Natural killer cell (primary cell): ENCODE measurements around the gene CD200R1L. TPM values are rescaled to one million over a fixed set of nuclear protein-coding genes. Genes with fewer than 3 reads are reported as not detected.

Source experiments
- ATAC-seq, 3 donors: fragments of 150-1000 bp in 2 of 3; fragments of 200-7000 bp in 1 of 3; cut with Tn5 transposase; 1 replicate in 1 of 3; 2 replicates in 2 of 3; pipeline ENCODE4 v1.10.0; 2021; ENCODE audit warnings: mild to moderate bottlenecking in 2 of 3, moderate library complexity in 2 of 3
- DNase-seq, 2 donors: peaks; one replicate each; pipeline versions ENCODE4 v3.0.0 to v3.0.0-alpha.2; 2013 to 2021; ENCODE audit warnings: mixed read lengths in 1 of 2
- H3K27ac ChIP-seq: one replicate; pipeline ENCODE4 v1.5.1; 2013; ENCODE audit warnings: mild to moderate bottlenecking, low read length
- H3K27me3 ChIP-seq: one replicate; pipeline ENCODE4 v1.6.1; 2013; ENCODE audit warnings: low read length; ENCODE audit not compliant: control insufficient read depth, insufficient read depth
- H3K36me3 ChIP-seq: one replicate; pipeline ENCODE4 v1.6.1; 2013; ENCODE audit warnings: low read length; ENCODE audit not compliant: control insufficient read depth, insufficient read depth
- H3K4me1 ChIP-seq: one replicate; pipeline ENCODE4 v1.6.1; 2013; ENCODE audit warnings: low read length; ENCODE audit not compliant: control insufficient read depth, insufficient read depth
- H3K4me3 ChIP-seq: one replicate; pipeline ENCODE4 v1.5.1; 2013; ENCODE audit warnings: low read length
- H3K9me3 ChIP-seq: one replicate; pipeline ENCODE4 v1.6.1; 2013; ENCODE audit warnings: low read length; ENCODE audit not compliant: control insufficient read depth, insufficient read depth
- H3K27ac Mint-ChIP-seq, 2 donors: one replicate each; pipeline ENCODE4 v1.8.0; 2022; ENCODE audit warnings: mild to moderate bottlenecking in 2 of 2, mixed read lengths in 2 of 2, moderate library complexity in 1 of 2
- H3K27me3 Mint-ChIP-seq, 2 donors: one replicate each; pipeline ENCODE4 v1.8.0; 2022; ENCODE audit warnings: low read depth in 2 of 2, mixed read lengths in 2 of 2
- H3K36me3 Mint-ChIP-seq: one replicate; pipeline ENCODE4 v1.8.0; 2022; ENCODE audit warnings: mixed read lengths
- H3K4me1 Mint-ChIP-seq, 2 donors: one replicate each; pipeline ENCODE4 v1.8.0; 2022; ENCODE audit warnings: mixed read lengths in 2 of 2
- H3K4me3 Mint-ChIP-seq: one replicate; pipeline ENCODE4 v1.8.0; 2022; ENCODE audit warnings: mild to moderate bottlenecking, moderate library complexity, mixed read lengths
- H3K9me3 Mint-ChIP-seq, 2 donors: one replicate each; pipeline ENCODE4 v1.8.0; 2022; ENCODE audit warnings: mixed read lengths in 2 of 2
- CTCF ChIP-seq: fragments of 200-600 bp; IDR thresholded peaks from one replicate; pipeline ENCODE4 v1.8.0; 2022; ENCODE audit warnings: antibody characterized with exemption
- WGBS: methylation state at CpG from one replicate; pipeline ENCODE4 v1.1.7; 2013; ENCODE audit warnings: missing lambda C conversion rate; ENCODE audit not compliant: insufficient coverage; 5-methylcytosine and 5-hydroxymethylcytosine counted together
- intact Hi-C: fragments of 100-400 bp; cut with micrococcal nuclease; formaldehyde crosslinking; loops from one replicate; pipeline ENCODE4 v1.14.2; 2022
- total RNA-seq, 4 donors: library from RNA; stranded (reverse); fragments of 120-200 nt in 1 of 4; gene quantifications; one replicate each; pipeline versions ENCODE4 v1.2.3 to v1.2.4, GENCODE V29; 2013 to 2022

Gene CD200R1L
- total RNA-seq, 3 donors from 2014 or later (not counting 1 experiment from before 2014, with no cell fraction given), result 1.3 TPM; not detected in 2

- H3K36me3 Mint-ChIP-seq, result no peaks in the 10 kb centered on the region
- DNase-seq, result no peak
- intact Hi-C loops, result no loop called here
- no peak overlapping the region for H3K27ac Mint-ChIP-seq
- no peaks in the 10 kb centered on the region for H3K27me3 ChIP-seq
- H3K4me3 Mint-ChIP-seq, result no peak overlapping the region
- no peak for TF ChIP-seq CTCF
- H3K4me3 ChIP-seq, result no peak overlapping the region
- H3K9me3 Mint-ChIP-seq, result no peaks in the 10 kb centered on the region
- H3K36me3 ChIP-seq, result no peaks in the 10 kb centered on the region
- H3K27ac ChIP-seq, result no peak overlapping the region
- WGBS, result 92% methylated on average over 2 of the region's 3 CpGs
- H3K9me3 ChIP-seq, result no peaks in the 10 kb centered on the region
- ATAC-seq, result no peak
- H3K27me3 Mint-ChIP-seq, result no peaks in the 10 kb centered on the region
- H3K4me1 ChIP-seq, result peaks cover 7% of the 10 kb centered on the region
- peaks cover 12 to 14% of the 10 kb centered on the region in 2 donors for H3K4me1 Mint-ChIP-seq
Observed at GRCh38 chr3:112810561-112810960, 36.1 kb downstream of the CD200R1L start.

- H3K27me3 ChIP-seq, result no peaks in the 10 kb centered on the region
- DNase-seq (no peak), ATAC-seq (no peak)
- no peaks in the 10 kb centered on the region for H3K9me3 ChIP-seq
- intact Hi-C loops, result no loop called here
- H3K27ac Mint-ChIP-seq, result no peak overlapping the region
- H3K9me3 Mint-ChIP-seq, result no peaks in the 10 kb centered on the region
- 86% methylated on average over 2 of the region's 2 CpGs for WGBS
- no peak overlapping the region for H3K4me3 ChIP-seq
- no peak overlapping the region for H3K27ac ChIP-seq
- H3K36me3 Mint-ChIP-seq, result no peaks in the 10 kb centered on the region
- H3K4me1 ChIP-seq, result peaks cover 6% of the 10 kb centered on the region
- no peak for TF ChIP-seq CTCF
- H3K27me3 Mint-ChIP-seq, result no peaks in the 10 kb centered on the region
- peaks cover 12 to 14% of the 10 kb centered on the region in 2 donors for H3K4me1 Mint-ChIP-seq
- H3K36me3 ChIP-seq, result no peaks in the 10 kb centered on the region
- H3K4me3 Mint-ChIP-seq, result no peak overlapping the region
Observed at GRCh38 chr3:112808136-112808535, 38.5 kb downstream of the CD200R1L start.

GRCh38 chr3:112807685-112808084 lies 39.0 kb downstream of the CD200R1L start:
- Histone ChIP-seq H3K36me3 (no peaks in the 10 kb centered on the region), H3K4me3 (no peak overlapping the region), H3K4me1 (peaks cover 5% of the 10 kb centered on the region), H3K27ac (no peak overlapping the region), H3K27me3 (no peaks in the 10 kb centered on the region), H3K9me3 (no peaks in the 10 kb centered on the region)
- no peaks in the 10 kb centered on the region for H3K27me3 Mint-ChIP-seq
- no peak overlapping the region for H3K4me3 Mint-ChIP-seq
- WGBS, result 44% methylated on average over 4 of the region's 4 CpGs
- intact Hi-C loops, result no loop called here
- H3K4me1 Mint-ChIP-seq, result peaks cover 12 to 13% of the 10 kb centered on the region in 2 donors
- no peak for TF ChIP-seq CTCF
- ATAC-seq, result no peak
- H3K27ac Mint-ChIP-seq, result no peak overlapping the region
- DNase-seq, result peak in 1 of 2 donors; percentile 15
- no peaks in the 10 kb centered on the region for H3K9me3 Mint-ChIP-seq
- H3K36me3 Mint-ChIP-seq, result no peaks in the 10 kb centered on the region

- Mint-ChIP-seq H3K4me1 (peaks cover 9 to 12% of the 10 kb centered on the region in 2 donors), H3K36me3 (no peaks in the 10 kb centered on the region), H3K4me3 (no peak overlapping the region), H3K27ac (no peak overlapping the region), H3K27me3 (no peaks in the 10 kb centered on the region), H3K9me3 (no peaks in the 10 kb centered on the region)
- intact Hi-C loops, result no loop called here
- H3K9me3 ChIP-seq, result no peaks in the 10 kb centered on the region
- 88% methylated on average over 5 of the region's 5 CpGs for WGBS
- H3K27ac ChIP-seq, result no peak overlapping the region
- H3K4me3 ChIP-seq, result no peak overlapping the region
- ATAC-seq (no peak), DNase-seq (no peak)
- no peaks in the 10 kb centered on the region for H3K27me3 ChIP-seq
- peaks cover 2% of the 10 kb centered on the region for H3K4me1 ChIP-seq
- TF ChIP-seq CTCF, result no peak
- H3K36me3 ChIP-seq, result no peaks in the 10 kb centered on the region
Observed at GRCh38 chr3:112806903-112807302, 39.8 kb downstream of the CD200R1L start.
